Measurements from ENCODE around the gene IP6K2. TPM values are rescaled to one million over a fixed set of nuclear protein-coding genes. Genes with fewer than 3 reads are reported as not detected.
A peak's percentile ranks its signal among the peaks of the same experiment; 100 is the strongest.

Gene IP6K2
- total RNA-seq, 1 donor from 2014 or later: 212 TPM

GRCh38 chr3:48672522-48672921, 44.5 kb downstream of the IP6K2 start:
- TF ChIP-seq, protein P1, sequence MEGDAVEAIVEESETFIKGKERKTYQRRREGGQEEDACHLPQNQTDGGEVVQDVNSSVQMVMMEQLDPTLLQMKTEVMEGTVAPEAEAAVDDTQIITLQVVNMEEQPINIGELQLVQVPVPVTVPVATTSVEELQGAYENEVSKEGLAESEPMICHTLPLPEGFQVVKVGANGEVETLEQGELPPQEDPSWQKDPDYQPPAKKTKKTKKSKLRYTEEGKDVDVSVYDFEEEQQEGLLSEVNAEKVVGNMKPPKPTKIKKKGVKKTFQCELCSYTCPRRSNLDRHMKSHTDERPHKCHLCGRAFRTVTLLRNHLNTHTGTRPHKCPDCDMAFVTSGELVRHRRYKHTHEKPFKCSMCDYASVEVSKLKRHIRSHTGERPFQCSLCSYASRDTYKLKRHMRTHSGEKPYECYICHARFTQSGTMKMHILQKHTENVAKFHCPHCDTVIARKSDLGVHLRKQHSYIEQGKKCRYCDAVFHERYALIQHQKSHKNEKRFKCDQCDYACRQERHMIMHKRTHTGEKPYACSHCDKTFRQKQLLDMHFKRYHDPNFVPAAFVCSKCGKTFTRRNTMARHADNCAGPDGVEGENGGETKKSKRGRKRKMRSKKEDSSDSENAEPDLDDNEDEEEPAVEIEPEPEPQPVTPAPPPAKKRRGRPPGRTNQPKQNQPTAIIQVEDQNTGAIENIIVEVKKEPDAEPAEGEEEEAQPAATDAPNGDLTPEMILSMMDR (IDR thresholded peaks at IDR 0.05; ENCODE audit: unreplicated experiment): no peak
- Mint-ChIP-seq H3K9me3 (ENCODE audit: low read depth) (no peaks in the 10 kb centered on the region), H3K27ac (no peak overlapping the region), H3K36me3 (ENCODE audit: insufficient read depth) (peaks cover 9% of the 10 kb centered on the region), H3K4me1 (ENCODE audit: low read depth) (no peaks in the 10 kb centered on the region), H3K27me3 (no peaks in the 10 kb centered on the region), H3K4me3 (ENCODE audit: low read depth) (no peak overlapping the region)
- no peak for DNase-seq (ENCODE audit: low spot score, unreplicated experiment)

- H3K4me1 Mint-ChIP-seq (ENCODE audit: low read depth): peaks cover 8% of the 10 kb centered on the region
- peaks cover 3% of the 10 kb centered on the region for H3K27me3 Mint-ChIP-seq
- no peak overlapping the region for H3K27ac Mint-ChIP-seq
- H3K9me3 Mint-ChIP-seq (ENCODE audit: low read depth): no peaks in the 10 kb centered on the region
- H3K4me3 Mint-ChIP-seq (ENCODE audit: low read depth): no peak overlapping the region
- TF ChIP-seq, protein P1 (IDR thresholded peaks at IDR 0.05; ENCODE audit: unreplicated experiment): no peak
- DNase-seq (ENCODE audit: low spot score, unreplicated experiment): no peak
- H3K36me3 Mint-ChIP-seq (ENCODE audit: insufficient read depth): peaks cover 1% of the 10 kb centered on the region
Measured at GRCh38 chr3:48664929-48665328, 52.1 kb downstream of the IP6K2 start.

- Mint-ChIP-seq H3K27me3 (peaks cover 3% of the 10 kb centered on the region), H3K36me3 (ENCODE audit: insufficient read depth) (peaks cover 3% of the 10 kb centered on the region), H3K4me1 (ENCODE audit: low read depth) (peaks cover 8% of the 10 kb centered on the region), H3K4me3 (ENCODE audit: low read depth) (peak overlapping the region; percentile 96), H3K9me3 (ENCODE audit: low read depth) (no peaks in the 10 kb centered on the region), H3K27ac (peak overlapping the region; percentile 99)
- DNase-seq (ENCODE audit: low spot score, unreplicated experiment): no peak
- TF ChIP-seq, protein P1 (IDR thresholded peaks at IDR 0.05; ENCODE audit: unreplicated experiment): no peak
Measured at GRCh38 chr3:48664313-48664644, 52.7 kb downstream of the IP6K2 start.

DNA sequence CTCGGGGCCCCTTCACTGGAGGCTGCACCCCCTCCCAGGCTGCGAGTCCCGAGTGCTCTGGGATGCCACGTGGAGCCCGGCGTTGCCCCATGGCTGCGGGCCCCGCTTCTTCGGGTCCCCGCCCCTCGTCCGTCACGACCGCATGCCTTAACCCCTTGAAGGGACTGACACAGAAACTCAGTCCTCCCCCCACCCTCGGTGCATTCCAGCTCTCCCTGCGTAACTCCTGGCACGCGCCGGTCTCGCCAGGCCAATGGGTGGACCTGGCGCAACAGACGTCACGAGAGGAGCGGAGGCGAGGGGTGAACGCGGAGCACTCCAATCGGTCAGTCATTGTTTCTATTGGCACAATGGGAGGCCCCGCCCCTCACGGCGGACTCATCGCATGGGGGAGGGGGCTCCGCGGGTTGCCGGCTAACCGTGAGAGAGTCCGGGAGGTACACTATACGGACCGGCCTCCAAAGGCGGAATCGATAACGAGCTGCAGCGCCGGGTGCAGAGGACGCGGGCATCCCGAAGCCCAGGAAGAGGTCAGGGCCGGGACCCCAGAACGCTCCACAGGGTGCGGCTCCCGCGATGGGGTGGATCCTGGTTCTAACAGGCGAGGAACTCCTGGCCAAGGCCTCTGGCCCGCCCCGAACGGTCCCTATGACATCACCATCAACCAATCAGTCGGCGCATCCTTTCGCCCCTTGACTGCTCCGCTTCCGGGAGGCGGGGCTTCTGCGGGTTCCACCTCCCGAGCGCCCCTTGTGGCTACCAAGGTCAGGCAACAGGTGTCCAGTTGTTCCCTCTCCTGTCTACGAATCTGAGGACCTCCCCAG, 53.3 kb downstream of the IP6K2 start:
- Mint-ChIP-seq H3K4me3 (ENCODE audit: low read depth) (peak overlapping the region; percentile 96), H3K27ac (peak overlapping the region; percentile 99), H3K9me3 (ENCODE audit: low read depth) (no peaks in the 10 kb centered on the region), H3K27me3 (peaks cover 3% of the 10 kb centered on the region), H3K36me3 (ENCODE audit: insufficient read depth) (peaks cover 6% of the 10 kb centered on the region), H3K4me1 (ENCODE audit: low read depth) (peaks cover 8% of the 10 kb centered on the region)
- TF ChIP-seq, protein P1 (IDR thresholded peaks at IDR 0.05; ENCODE audit: unreplicated experiment): peak; percentile 89
- peak; percentile 95 for DNase-seq (ENCODE audit: low spot score, unreplicated experiment)

GRCh38 chr3:48662753-48663488, 54.1 kb downstream of the IP6K2 start, which contains the start of gene CELSR3:
CELSR3 (minus strand) TSS chr3:48662886; CDS start chr3:48662634, 252 bp downstream.
- H3K27me3 Mint-ChIP-seq: peaks cover 3% of the 10 kb centered on the region
- TF ChIP-seq, protein P1 (IDR thresholded peaks at IDR 0.05; ENCODE audit: unreplicated experiment): no peak
- H3K27ac Mint-ChIP-seq: peak within 1 kb of the TSS; percentile 99
- H3K4me3 Mint-ChIP-seq (ENCODE audit: low read depth): peak within 1 kb of the TSS; percentile 96
- DNase-seq (ENCODE audit: low spot score, unreplicated experiment): peak; percentile 69
- H3K9me3 Mint-ChIP-seq (ENCODE audit: low read depth): no peaks in the 10 kb centered on the region
- H3K4me1 Mint-ChIP-seq (ENCODE audit: low read depth): peaks cover 8% of the 10 kb centered on the region
- H3K36me3 Mint-ChIP-seq (ENCODE audit: insufficient read depth): peaks cover 8% of the 10 kb centered on the region

Data from progenitor cell of endocrine pancreas (in vitro differentiated cells).